Keratinocyte (primary cell): ENCODE measurements around the gene ADARB2. TPM values are rescaled to one million over a fixed set of nuclear protein-coding genes. Genes with fewer than 3 reads are reported as not detected.

Source experiments
- DNase-seq: peaks from one replicate; pipeline ENCODE4 v3.0.0-alpha.2; 2011; ENCODE audit warnings: low read depth, missing footprints, low spot score
- FAIRE-seq: peaks from 2 replicates; lab custom pipeline; 2011; peaks lifted over from hg19 to GRCh38; lab: Jason Lieb, UNC
- H2AFZ ChIP-seq: 2 replicates; pipeline ENCODE4 v1.6.0; 2012; ENCODE audit warnings: low read length, control low read depth, inconsistent platforms; ENCODE audit not compliant: control insufficient read depth
- H3K27ac ChIP-seq: 2 replicates; pipeline ENCODE4 v1.5.1; 2011; ENCODE audit warnings: low read length; ENCODE audit not compliant: control insufficient read depth, insufficient read depth
- H3K27me3 ChIP-seq: 3 replicates; pipeline ENCODE4 v1.6.0; 2011; ENCODE audit warnings: low read length; ENCODE audit not compliant: control insufficient read depth, insufficient read depth; ENCODE audit errors: extremely low read depth
- H3K36me3 ChIP-seq, 2 experiments: 2 replicates in 1 of 2; 3 replicates in 1 of 2; pipeline ENCODE4 v1.5.1; 2011; ENCODE audit warnings: low read length in 2 of 2, mild to moderate bottlenecking in 1 of 2; ENCODE audit not compliant: control insufficient read depth in 2 of 2, insufficient read depth in 2 of 2; ENCODE audit errors: extremely low read depth in 1 of 2
- H3K4me1 ChIP-seq: 3 replicates; pipeline ENCODE4 v1.5.1; 2011; ENCODE audit warnings: low read length; ENCODE audit not compliant: control insufficient read depth, insufficient read depth; ENCODE audit errors: extremely low read depth
- H3K4me2 ChIP-seq: 3 replicates; pipeline ENCODE4 v1.6.0; 2011; ENCODE audit warnings: low read depth, low read length; ENCODE audit not compliant: control insufficient read depth, insufficient read depth; ENCODE audit errors: extremely low read depth
- H3K4me3 ChIP-seq, 3 experiments: fragments of 200-600 bp in 1 of 3; sonication (generic) in 1 of 3; 2 replicates in 2 of 3; 3 replicates in 1 of 3; pipeline ENCODE4 v1.5.1; 2011 to 2016; ENCODE audit warnings: low read length in 3 of 3, mild to moderate bottlenecking in 3 of 3, control low read depth in 2 of 3, inconsistent platforms in 1 of 3, low read depth in 1 of 3, mixed read lengths in 1 of 3, mixed run types in 1 of 3, moderate library complexity in 1 of 3; ENCODE audit not compliant: control insufficient read depth in 2 of 3, insufficient read depth in 2 of 3; ENCODE audit errors: extremely low read depth in 1 of 3
- H3K79me2 ChIP-seq: 2 replicates; pipeline ENCODE4 v1.6.0; 2012; ENCODE audit warnings: low read length; ENCODE audit not compliant: control insufficient read depth, insufficient read depth
- H3K9ac ChIP-seq: 3 replicates; pipeline ENCODE4 v1.6.0; 2011; ENCODE audit warnings: low read length; ENCODE audit not compliant: control insufficient read depth, insufficient read depth; ENCODE audit errors: extremely low read depth
- H3K9me1 ChIP-seq: 3 replicates; pipeline ENCODE4 v1.6.0; 2011; ENCODE audit warnings: low read length; ENCODE audit not compliant: control insufficient read depth, insufficient read depth; ENCODE audit errors: extremely low read depth
- H3K9me3 ChIP-seq: 2 replicates; pipeline ENCODE4 v1.5.1; 2012; ENCODE audit warnings: low read depth, low read length; ENCODE audit not compliant: control insufficient read depth
- H4K20me1 ChIP-seq: 3 replicates; pipeline ENCODE4 v1.6.0; 2011; ENCODE audit warnings: low read length; ENCODE audit not compliant: control insufficient read depth, insufficient read depth; ENCODE audit errors: extremely low read depth
- CTCF ChIP-seq, 3 experiments: IDR thresholded peaks in 1 of 3; conservative IDR thresholded peaks in 1 of 3; optimal IDR thresholded peaks in 1 of 3; 2 replicates in 2 of 3; 3 replicates in 1 of 3; pipeline versions ENCODE3 to v1.5.1; 2011; ENCODE audit warnings: low read length in 3 of 3, mild to moderate bottlenecking in 3 of 3, moderate library complexity in 2 of 3, control low read depth in 1 of 3, inconsistent platforms in 1 of 3; ENCODE audit not compliant: insufficient read depth in 2 of 3; ENCODE audit errors: extremely low read depth in 1 of 3
- EZH2 ChIP-seq: IDR thresholded peaks from one replicate; pipeline ENCODE4 v1.6.1; 2012; ENCODE audit warnings: inconsistent platforms, mild to moderate bottlenecking, low read length, moderate library complexity
- dilution Hi-C: fragments of 300-500 bp; cut with MboI; formaldehyde crosslinking; loops from one replicate; pipeline ENCODE4 v1.7.0; 2020; ENCODE audit warnings: low sequenced_read_pairs; ENCODE audit not compliant: extremely low pct_ligation_motif_present
- polyA plus RNA-seq, 5 experiments: library from polyadenylated mRNA; depleted of rRNA in 3 of 5; stranded (reverse) in 3 of 5; stranded (forward) in 1 of 5; unstranded in 1 of 5; fragments of >200 nt; gene quantifications; 1 replicate in 1 of 5; 2 replicates in 3 of 5; 3 replicates in 1 of 5; pipeline versions ENCODE4 v1.2.1 to v1.2.3, GENCODE V29; 2011 to 2012; ENCODE audit warnings: missing spikeins in 2 of 5, low read depth in 1 of 5, low replicate concordance in 1 of 5

The ADARB2 gene
- polyA plus RNA-seq, 1 donor (not counting 4 experiments of a cell fraction or from before 2014, with no cell fraction given), result not detected

GRCh38 chr10:1696106-1696505 lies 41.2 kb downstream of the ADARB2 start:
- no peak for TF ChIP-seq EZH2
- no peak for TF ChIP-seq CTCF (optimal IDR thresholded peaks at IDR 0.05 in 1 of 3, IDR thresholded peaks at IDR 0.05 in 1 of 3, conservative IDR thresholded peaks at IDR 0.05 in 1 of 3; ENCODE audit: extremely low read depth in 1 of 3, insufficient read depth in 2 of 3, low read length in 3 of 3)
- Histone ChIP-seq H3K9me3 (peaks cover 2% of the 10 kb centered on the region), H3K36me3 (no peaks in the 10 kb centered on the region), H2AFZ (no peak overlapping the region), H3K27me3 (no peaks in the 10 kb centered on the region), H3K4me2 (no peak overlapping the region), H3K9ac (no peak overlapping the region), H3K27ac (no peak overlapping the region), H3K4me1 (no peaks in the 10 kb centered on the region), H3K9me1 (no peaks in the 10 kb centered on the region), H3K79me2 (no peaks in the 10 kb centered on the region), H4K20me1 (no peaks in the 10 kb centered on the region), H3K4me3 (no peak overlapping the region)
- no peak for FAIRE-seq
- no peak for DNase-seq
- dilution Hi-C loops, result no loop called here

GRCh38 chr10:1690086-1690485 lies 47.2 kb downstream of the ADARB2 start:
- Histone ChIP-seq H3K9me3 (peaks cover 3% of the 10 kb centered on the region), H3K36me3 (no peaks in the 10 kb centered on the region), H3K27ac (no peak overlapping the region), H4K20me1 (no peaks in the 10 kb centered on the region), H3K9me1 (no peaks in the 10 kb centered on the region), H3K4me1 (no peaks in the 10 kb centered on the region), H3K4me3 (no peak overlapping the region), H3K9ac (no peak overlapping the region), H3K79me2 (no peaks in the 10 kb centered on the region), H3K4me2 (no peak overlapping the region), H2AFZ (no peak overlapping the region), H3K27me3 (no peaks in the 10 kb centered on the region)
- no peak for FAIRE-seq
- dilution Hi-C loops, result no loop called here
- TF ChIP-seq CTCF (optimal IDR thresholded peaks at IDR 0.05 in 1 of 3, IDR thresholded peaks at IDR 0.05 in 1 of 3, conservative IDR thresholded peaks at IDR 0.05 in 1 of 3; ENCODE audit: extremely low read depth in 1 of 3, insufficient read depth in 2 of 3, low read length in 3 of 3), result no peak
- TF ChIP-seq EZH2, result no peak
- no peak for DNase-seq
